SU-DHL-6 (cell line): ENCODE results near the gene TENT4A.

Source experiments
- EZH2phosphoT487 ChIP-seq: fragments of 200-600 bp; sonication (generic), shearing (Covaris generic); conservative IDR thresholded peaks from 2 replicates; pipeline ENCODE4 v1.6.1; 2018; ENCODE audit warnings: mild to moderate bottlenecking, antibody characterized with exemption, low read length, moderate library complexity, mixed read lengths
- TF ChIP-seq, protein P1 (sequence below): fragments of 200-600 bp; sonication (generic); IDR thresholded peaks from one replicate; pipeline ENCODE4 v1.5.1; 2017; ENCODE audit warnings: antibody characterized with exemption, mild to moderate bottlenecking, low read length, moderate library complexity; ENCODE audit not compliant: insufficient read depth, poor library complexity, severe bottlenecking

DNA sequence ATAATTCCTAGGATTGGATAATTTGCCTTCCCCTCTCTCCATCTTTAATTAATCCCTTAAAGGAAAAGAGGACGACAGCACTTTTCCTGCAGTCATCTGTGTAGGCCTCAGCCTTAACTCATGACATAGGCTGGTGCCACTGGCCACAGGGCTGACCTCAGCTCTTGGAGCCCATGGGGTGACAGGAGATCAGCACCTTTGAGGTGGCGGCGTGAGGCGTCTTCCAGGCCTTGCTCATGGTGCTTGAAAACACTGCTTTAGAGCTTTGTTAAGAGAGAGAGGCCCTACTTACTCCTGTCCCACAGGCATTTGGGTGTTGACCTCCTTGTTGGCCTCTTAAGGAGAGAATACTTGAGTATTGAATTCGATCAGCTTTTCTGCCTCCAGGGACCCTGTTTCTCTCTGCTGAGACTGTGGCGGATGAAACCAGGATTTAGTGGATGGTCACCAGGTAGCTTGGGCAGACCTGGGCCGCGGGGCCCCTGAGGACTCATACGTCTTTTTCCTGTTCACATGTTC lies 23.4 kb downstream of the TENT4A start:
- TF ChIP-seq, protein P1, sequence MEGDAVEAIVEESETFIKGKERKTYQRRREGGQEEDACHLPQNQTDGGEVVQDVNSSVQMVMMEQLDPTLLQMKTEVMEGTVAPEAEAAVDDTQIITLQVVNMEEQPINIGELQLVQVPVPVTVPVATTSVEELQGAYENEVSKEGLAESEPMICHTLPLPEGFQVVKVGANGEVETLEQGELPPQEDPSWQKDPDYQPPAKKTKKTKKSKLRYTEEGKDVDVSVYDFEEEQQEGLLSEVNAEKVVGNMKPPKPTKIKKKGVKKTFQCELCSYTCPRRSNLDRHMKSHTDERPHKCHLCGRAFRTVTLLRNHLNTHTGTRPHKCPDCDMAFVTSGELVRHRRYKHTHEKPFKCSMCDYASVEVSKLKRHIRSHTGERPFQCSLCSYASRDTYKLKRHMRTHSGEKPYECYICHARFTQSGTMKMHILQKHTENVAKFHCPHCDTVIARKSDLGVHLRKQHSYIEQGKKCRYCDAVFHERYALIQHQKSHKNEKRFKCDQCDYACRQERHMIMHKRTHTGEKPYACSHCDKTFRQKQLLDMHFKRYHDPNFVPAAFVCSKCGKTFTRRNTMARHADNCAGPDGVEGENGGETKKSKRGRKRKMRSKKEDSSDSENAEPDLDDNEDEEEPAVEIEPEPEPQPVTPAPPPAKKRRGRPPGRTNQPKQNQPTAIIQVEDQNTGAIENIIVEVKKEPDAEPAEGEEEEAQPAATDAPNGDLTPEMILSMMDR: no peak
- no peak for TF ChIP-seq EZH2phosphoT487
